Left renal cortex interstitium (tissue), 4 donors: ENCODE measurements around the gene ZDHHC12. TPM values are rescaled to one million over a fixed set of nuclear protein-coding genes. Genes with fewer than 3 reads are reported as not detected.
"Not testable (repeated sequence)": the region's sequence is repeated elsewhere in the genome, so short reads cannot be mapped to it uniquely, and the experiment has no call there.

Experiments
- DNase-seq, 4 donors: peaks; one replicate each; pipeline ENCODE4 v3.0.0-alpha.2; 2013; ENCODE audit warnings: low read depth in 4 of 4, low spot score in 2 of 4, missing footprints in 1 of 4
- polyA plus RNA-seq, 4 donors: library from polyadenylated mRNA; unstranded; fragments of 120-200 nt; gene quantifications; one replicate each; pipeline ENCODE4 v1.2.1, GENCODE V29; 2013; ENCODE audit not compliant: insufficient read length in 4 of 4

ZDHHC12 gene
- polyA plus RNA-seq, 4 donors = 15.6 to 26.2 (median 20.7) TPM

DNA sequence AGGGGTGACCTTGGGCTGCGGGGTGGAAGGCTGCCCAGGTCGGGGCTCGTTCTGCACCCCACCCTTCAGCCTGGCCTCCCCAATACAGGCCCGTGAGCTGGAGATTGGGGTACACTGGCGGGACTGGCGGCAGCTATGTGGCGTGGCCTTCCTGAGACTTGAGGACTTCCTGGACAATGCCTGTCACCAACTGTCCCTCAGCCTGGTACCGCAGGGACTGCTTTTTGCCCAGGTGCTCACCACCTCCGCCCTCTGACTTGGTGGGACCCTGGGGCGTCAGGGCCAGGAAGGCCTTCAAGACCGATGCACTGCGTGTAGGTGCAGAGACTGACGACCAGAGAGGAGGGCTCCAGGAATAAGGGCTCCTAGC is 10.5 kb downstream of the ZDHHC12 start:
- DNase-seq = no peak

GRCh38 chr9:128712451-128713410 is 11.2 kb downstream of the ZDHHC12 start:
- no peak for DNase-seq

GRCh38 chr9:128707446-128707845 is 16.5 kb downstream of the ZDHHC12 start:
- DNase-seq = no peak

GRCh38 chr9:128706671-128707381 is 17.1 kb downstream of the ZDHHC12 start:
- no peak for DNase-seq

- no peak for DNase-seq
These were observed 17.9 kb downstream of the ZDHHC12 start for GRCh38 chr9:128706045-128706444.

DNA sequence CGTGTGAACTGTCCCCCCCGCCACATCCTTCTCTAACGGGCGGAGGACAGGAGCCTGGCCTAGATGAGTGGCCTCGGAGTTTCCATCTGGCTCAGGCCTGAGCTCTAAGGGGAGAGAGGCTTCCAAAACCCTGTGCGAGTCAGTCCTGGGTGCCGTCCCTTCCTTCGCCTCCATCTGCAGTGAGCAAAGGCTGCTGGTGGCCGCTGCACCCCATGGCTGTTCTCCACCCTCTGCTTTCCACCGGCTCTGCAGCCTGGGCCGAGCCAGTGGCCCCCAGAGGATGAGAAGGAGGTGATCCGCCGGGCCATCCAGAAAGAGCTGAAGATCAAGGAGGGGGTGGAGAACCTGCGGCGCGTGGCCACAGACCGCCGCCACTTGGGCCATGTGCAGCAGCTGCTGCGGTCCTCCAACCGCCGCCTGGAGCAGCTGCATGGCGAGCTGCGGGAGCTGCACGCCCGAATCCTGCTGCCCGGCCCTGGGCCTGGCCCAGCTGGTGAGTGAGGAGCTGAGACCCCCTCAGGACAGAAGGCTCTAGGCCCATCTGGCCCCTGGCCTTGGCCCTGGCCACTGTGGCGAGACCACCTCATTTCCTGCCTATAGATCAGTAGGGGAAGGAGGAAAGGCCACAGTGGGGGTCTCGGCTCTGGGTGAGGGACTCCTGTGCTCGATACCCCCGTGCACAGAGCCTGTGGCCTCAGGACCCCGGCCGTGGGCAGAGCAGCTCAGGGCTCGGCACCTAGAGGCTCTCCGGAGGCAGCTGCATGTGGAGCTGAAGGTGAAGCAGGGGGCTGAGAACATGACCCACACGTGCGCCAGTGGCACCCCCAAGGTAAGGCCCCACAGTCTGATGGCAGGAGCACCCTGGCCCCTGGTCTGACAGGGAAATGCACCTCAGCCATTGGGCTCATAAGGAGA is 18.6 kb downstream of the ZDHHC12 start:
- no peak for DNase-seq

DNA sequence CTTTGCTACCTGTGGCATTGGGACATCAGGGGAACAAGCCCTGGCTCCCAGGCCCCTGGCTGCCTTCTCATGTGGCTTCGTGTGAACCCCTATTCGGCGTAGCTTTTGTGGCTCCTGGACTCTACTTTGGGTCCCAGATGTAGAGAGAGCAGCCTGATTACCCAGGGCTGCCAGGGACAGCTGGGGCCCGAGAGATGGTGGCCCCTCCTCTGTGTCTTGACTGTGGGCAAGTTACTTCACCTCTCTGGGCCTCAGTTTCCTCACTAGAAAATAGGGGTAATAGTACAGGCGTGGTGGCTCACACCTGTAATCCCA is 19.6 kb downstream of the ZDHHC12 start:
- DNase-seq = no peak

GRCh38 chr9:128703616-128704355 is 20.1 kb downstream of the ZDHHC12 start:
- no peak for DNase-seq

DNA sequence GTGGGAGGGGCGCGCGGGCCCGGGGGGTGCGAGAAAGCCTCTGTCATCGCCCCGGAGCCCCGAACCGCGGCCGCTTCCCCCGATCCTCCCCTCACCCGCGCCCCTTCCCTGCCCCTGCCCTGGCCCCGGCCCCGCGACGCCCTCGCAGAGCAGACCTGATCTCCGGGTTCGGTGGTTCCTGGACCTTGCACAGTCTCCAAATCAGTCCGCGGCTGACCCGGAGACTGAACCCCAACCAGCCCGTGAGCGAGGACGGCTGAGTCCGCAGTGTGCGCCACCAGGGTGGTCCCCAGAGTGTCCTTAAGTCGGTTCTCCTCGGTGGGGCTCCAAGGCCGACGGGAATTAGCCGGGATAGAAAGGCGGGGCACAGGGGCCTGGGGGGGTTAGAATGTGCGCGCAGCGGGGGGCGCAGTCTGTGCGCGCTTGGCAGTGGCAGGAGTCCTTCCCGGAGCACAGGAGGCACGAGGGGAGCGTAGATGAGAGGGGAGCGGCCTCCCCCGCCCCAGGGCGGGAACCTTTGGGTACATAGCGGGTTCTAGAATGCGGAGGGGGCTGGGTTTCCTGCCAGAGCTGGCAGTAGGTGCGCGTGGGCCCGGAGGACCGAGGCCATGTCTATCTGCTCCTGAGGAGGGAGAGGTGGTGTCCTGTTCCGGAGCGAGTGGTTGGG is 20.8 kb downstream of the ZDHHC12 start:
- no peak for DNase-seq

GRCh38 chr9:128702445-128702948 is 21.4 kb downstream of the ZDHHC12 start, which contains the start of gene PKN3:
TSS of gene PKN3 (plus strand) at chr9:128702503. CDS start at chr9:128702916, 413 bp downstream.
- DNase-seq = peak in 2 of 4 donors; percentile 85 to 88

- no peak for DNase-seq
These were observed 22.6 kb downstream of the ZDHHC12 start for GRCh38 chr9:128701227-128701854.

DNA sequence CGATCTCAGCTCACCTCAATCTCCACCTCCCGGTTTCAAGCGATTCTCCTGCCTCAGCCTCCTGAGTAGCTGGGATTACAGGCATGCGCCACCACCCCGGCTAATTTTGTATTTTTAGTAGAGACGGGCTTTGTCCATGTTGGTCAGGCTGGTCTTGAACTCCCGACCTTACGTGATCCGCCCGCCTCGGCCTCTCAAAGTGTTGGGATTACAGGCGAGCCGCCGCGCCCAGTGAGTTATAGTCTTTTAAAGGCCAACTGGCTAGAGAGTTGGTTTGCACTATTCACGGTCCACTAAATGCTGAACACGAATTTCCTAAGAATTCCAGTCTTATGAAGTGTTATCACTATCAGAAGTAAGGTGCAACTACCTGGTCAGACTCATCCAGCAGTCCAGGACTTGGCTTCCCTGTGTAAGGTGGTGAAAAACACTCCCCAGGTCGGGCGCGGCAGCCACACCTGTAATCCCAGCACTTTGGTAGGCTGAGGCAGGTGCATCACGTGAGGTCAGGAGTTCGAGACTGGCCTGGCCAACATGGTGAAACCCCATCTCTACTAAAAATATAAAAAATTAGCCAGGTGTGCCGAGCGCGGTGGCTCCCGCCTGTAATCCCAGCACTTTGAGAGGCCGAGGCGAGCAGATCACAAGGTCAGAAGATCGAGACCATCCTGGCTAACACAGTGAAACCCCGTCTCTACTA is 24.7 kb downstream of the ZDHHC12 start:
- DNase-seq = not testable (repeated sequence)

DNA sequence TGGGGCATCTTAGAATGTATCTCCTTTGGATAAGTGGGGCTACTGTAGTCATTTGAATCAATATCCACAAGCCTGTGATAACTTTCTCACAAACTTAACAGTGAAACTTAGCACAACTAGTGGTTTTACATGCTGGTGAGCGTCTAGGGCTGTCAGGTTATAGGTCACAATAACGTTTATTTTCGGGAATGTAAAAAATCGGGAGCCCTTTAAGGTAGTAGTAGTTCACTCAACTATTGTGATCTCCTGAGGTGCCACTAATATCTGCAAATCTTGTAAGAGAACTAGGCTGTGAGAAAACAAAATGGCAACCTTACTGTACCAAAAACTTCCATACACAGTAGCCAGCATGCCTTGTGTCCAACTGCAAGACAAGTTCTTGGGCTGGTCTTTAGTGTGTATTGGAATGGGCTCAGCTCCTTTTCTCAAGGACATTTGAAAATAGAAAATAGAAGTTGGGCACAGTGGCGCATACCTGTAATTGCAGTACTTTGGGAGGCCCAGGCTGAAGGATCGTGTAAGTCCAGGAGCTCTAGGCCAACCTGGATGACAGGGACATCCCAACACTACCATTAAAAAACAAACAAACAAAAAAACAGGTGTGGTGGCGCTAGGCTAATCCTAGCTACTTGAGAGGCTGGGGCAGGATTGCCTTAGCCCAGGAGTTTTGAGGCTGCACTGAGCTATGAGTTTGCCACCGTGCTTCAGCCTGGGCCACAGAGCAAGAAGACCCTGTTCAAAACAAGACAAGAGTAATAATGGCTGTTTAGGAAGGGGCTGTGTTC is 26.8 kb downstream of the ZDHHC12 start:
- no peak for DNase-seq

GRCh38 chr9:128694344-128694743 is 29.6 kb downstream of the ZDHHC12 start:
- no peak for DNase-seq

- not testable (repeated sequence) for DNase-seq
These were observed 30.2 kb downstream of the ZDHHC12 start for GRCh38 chr9:128693738-128694137.

- DNase-seq = no peak
These were observed 33.3 kb downstream of the ZDHHC12 start for GRCh38 chr9:128690684-128691034.
